GM21515 (cell line): ENCODE results near the gene SLC25A20.

Source experiments
- ATAC-seq: cut with Tn5 transposase; IDR thresholded peaks from one replicate; pipeline ENCODE4 v1.9.1; 2021; ENCODE audit not compliant: unreplicated experiment

Gene SLC25A20

GRCh38 chr3:48899273-48899672 lies 591 bp upstream of the SLC25A20 start:
- ATAC-seq: no peak

- peak; percentile 15 for ATAC-seq
These were observed 964 bp downstream of the SLC25A20 start for GRCh38 chr3:48897460-48898376.

GRCh38 chr3:48896936-48897335 lies 1.7 kb downstream of the SLC25A20 start:
- ATAC-seq: no peak

DNA sequence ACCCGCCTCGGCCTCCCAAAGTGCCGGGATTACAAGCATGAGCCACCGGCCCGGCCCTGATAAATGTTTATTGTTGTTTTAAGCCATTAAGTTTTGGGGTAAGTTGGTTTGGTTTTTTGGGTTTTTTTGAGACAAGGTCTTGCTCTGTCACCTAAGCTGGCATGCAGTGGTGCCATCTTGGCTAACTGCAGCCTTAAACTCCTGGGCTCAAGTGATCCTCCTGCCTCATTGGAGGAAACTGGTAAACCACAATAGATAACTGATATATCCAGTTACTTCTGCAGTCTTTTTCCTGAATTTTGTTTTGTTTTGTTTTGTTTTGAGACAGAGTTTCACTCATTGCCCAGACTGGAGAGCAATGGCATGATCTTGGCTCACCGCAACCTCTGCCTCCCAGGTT lies 4.2 kb downstream of the SLC25A20 start:
- ATAC-seq: no peak

GRCh38 chr3:48891606-48892005 lies 7.1 kb downstream of the SLC25A20 start:
- no peak for ATAC-seq

DNA sequence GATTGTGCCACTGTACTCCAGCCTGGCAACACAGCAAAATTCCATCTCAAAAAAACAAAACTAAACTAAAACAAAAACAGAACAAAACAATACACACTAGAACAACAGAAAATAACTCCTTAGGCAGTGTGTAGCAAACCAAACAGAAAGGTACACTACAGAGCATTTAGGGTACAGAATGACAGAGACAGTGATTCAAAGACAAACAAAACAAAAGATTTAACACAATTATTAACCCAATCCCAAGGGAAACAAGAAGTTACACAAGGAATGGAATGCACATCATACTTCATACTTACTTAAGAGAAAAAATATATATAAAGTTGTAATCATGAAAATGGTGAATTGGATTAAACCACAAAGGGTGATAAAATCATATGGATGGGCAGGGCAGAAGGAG lies 12.9 kb downstream of the SLC25A20 start:
- ATAC-seq: no peak

DNA sequence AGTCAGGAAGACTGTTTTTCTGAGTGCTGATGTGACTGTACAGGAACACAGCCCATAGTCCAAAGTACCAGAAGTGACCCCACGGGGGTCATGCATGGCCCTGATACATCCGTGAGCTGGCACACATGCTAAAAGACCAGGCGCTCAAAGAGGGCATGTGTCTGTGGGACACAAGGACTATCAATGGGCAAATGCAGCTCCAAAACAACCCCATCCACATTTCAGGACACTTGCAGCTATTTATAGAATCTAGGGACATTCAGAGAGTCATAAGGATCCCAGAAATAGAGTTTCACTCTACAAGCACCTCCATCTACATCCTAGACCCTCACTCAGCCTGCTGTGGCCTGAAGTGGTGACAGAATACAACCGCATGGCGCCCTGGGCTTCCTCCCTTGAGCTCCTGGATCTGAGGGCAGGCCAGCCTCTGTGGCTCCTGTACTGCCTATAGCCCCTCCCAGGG lies 17.0 kb downstream of the SLC25A20 start:
- no peak for ATAC-seq

GRCh38 chr3:48881006-48881405 lies 17.7 kb downstream of the SLC25A20 start:
- ATAC-seq: no peak

DNA sequence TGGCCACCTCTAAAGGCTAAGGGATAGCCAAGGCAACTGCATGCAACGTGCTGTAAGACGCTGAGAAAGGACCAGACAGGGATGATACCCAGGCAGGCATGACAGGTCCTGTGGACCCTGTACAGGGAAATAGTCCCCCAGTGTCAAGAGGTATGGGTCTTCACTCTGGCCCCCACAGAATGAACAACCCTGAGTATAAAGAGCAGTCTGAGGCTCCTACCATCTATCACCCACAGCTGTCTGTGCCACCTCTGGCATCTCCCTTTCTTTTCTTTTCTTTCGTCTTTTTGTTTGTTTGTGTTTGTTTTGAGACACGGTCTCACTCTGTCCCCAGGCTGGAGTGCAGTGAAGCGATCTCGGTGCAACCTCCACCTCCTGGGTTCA lies 18.7 kb downstream of the SLC25A20 start:
- ATAC-seq: no peak

GRCh38 chr3:48879307-48879993 lies 19.2 kb downstream of the SLC25A20 start:
- ATAC-seq: no peak

- no peak for ATAC-seq
These were observed 21.0 kb downstream of the SLC25A20 start for GRCh38 chr3:48877671-48878070.

DNA sequence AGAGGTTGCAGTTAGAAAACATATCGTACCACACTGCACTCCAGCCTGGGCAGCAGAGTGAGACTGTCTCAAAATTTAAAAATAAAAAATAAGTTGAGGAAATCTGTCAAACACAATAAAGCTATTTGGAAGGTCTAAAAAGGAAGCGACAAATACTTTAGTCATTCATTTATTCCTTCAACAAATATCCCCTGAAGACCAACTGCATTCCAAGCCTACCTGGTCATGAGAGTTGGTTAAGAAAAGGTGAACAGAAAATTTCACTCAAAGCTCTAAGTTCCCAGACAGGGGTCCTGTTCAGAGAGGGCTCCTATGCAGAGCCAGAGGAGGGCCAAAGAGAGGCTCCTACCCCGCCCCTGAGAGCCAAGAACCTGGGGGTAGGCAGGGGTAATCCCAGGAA lies 35.6 kb downstream of the SLC25A20 start:
- no peak for ATAC-seq

- ATAC-seq: no peak
These were observed 39.5 kb downstream of the SLC25A20 start for GRCh38 chr3:48859206-48859605.

DNA sequence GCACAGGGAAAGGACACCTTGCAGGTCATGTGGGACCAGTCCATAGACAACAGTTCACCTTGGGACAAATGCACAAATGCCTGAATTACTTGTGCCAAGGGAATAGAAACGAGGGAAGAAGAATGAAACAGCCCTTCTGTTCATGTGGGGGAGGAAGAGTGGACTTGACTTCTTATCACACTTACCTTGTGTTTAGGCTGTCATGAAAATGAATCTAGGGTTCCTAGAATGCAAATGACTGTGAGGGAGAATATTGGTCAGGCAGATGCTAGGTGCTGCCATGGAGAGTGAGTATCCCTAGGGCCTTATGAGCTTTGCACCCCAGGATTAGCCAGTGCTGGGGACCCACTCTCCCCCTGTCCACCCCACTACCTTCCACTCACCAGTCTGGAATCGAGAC lies 40.0 kb downstream of the SLC25A20 start:
- no peak for ATAC-seq

DNA sequence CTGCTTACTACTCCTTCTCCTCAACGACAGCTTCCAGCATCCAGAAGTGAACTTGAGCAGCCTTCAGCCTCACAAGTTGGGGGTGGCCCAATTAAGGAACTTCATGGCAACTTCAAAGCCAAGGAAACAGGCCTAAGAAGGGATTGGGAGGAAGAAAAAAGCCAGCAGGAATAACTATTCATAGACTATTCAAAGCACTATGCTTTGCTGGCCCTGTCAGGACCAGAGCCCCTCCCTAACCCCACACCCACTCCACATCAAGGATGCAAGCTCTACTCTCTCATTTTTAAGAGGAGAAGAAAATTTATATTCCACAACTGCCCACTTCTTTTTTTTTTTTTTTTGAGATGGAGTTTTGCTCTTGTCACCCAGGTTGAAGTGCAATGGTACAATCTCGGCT lies 41.0 kb downstream of the SLC25A20 start:
- ATAC-seq: no peak

DNA sequence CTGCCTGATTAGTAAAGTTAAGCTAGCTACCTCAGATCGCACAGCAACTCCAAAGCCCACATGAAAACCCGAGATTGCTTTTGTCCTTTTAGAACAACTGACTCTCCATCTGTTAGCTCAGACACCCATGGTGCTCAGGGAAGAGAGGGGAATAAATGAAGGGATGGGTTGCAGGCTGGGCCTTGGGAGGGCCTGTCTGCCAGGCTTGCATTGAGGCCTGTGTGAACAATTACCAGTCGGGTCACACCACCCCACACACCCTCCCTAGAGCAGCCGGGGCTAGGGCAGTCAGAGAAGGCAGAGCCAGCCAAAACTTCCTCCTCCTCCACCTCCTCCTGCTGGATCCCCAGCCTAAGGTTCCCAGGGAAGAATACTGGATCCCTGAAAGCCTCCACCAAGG lies 42.2 kb downstream of the SLC25A20 start:
- ATAC-seq: no peak

- ATAC-seq: no peak
These were observed 42.8 kb downstream of the SLC25A20 start for GRCh38 chr3:48855681-48856447.

- ATAC-seq: no peak
These were observed 46.5 kb downstream of the SLC25A20 start for GRCh38 chr3:48852151-48852550.

- no peak for ATAC-seq
These were observed 47.3 kb downstream of the SLC25A20 start for GRCh38 chr3:48851407-48851806.

DNA sequence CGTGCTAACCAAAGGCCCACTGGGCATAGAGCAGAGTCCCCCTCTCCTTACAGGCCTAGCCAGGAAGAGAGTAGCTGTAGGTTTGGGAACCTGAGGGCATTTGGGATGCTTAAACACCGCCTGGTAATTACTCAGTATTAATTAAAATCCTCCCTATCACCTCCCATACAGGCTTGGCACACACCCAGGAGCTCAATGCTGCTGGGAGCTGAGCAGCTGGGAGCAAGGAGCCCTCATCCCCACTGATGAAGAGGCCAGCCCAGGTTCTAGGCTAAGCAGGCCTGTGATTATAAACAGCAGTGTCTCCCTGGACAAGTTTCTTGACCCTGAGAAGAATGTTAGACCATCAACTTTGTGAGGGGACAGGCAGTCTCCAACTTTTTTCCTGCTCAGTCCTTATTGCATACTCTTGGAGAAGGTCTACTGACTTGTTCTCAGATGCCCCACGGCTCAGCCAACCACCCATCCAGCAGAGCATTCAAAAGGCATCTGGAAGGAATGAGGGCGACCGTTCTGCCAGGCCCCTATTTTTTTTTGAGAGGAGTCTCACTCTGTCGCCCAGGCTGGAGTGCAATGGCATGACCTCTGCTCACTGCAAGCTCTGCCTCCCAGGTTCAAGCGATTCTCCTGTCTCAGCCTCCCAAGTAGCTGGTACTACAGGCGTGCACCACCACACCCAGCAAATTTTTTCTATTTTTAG lies 49.7 kb downstream of the SLC25A20 start:
- no peak for ATAC-seq
